HUES48 (cell line): ENCODE measurements around the gene TRPC4AP.

Source experiments
- H3K27ac ChIP-seq: one replicate; pipeline ENCODE4 v1.7.0; 2013; ENCODE audit warnings: low read depth, low read length, inconsistent platforms
- H3K27me3 ChIP-seq: 2 replicates; pipeline ENCODE4 v1.6.1; 2013; ENCODE audit warnings: mild to moderate bottlenecking, low read length; ENCODE audit not compliant: control insufficient read depth, insufficient read depth
- H3K36me3 ChIP-seq: 2 replicates; pipeline ENCODE4 v1.6.1; 2013; ENCODE audit warnings: low read length; ENCODE audit not compliant: control insufficient read depth, insufficient read depth
- H3K4me1 ChIP-seq: 2 replicates; pipeline ENCODE4 v1.6.1; 2013; ENCODE audit warnings: mild to moderate bottlenecking, low read length; ENCODE audit not compliant: control insufficient read depth, insufficient read depth
- H3K4me3 ChIP-seq: 2 replicates; pipeline ENCODE4 v1.5.1; 2013; ENCODE audit warnings: mild to moderate bottlenecking, low read depth, low read length
- H3K9ac ChIP-seq: 2 replicates; pipeline ENCODE4 v1.6.1; 2013; ENCODE audit warnings: mild to moderate bottlenecking, low read depth, low read length, moderate library complexity
- H3K9me3 ChIP-seq: 2 replicates; pipeline ENCODE4 v1.6.1; 2013; ENCODE audit warnings: low read length; ENCODE audit not compliant: control insufficient read depth, insufficient read depth

Gene TRPC4AP

DNA sequence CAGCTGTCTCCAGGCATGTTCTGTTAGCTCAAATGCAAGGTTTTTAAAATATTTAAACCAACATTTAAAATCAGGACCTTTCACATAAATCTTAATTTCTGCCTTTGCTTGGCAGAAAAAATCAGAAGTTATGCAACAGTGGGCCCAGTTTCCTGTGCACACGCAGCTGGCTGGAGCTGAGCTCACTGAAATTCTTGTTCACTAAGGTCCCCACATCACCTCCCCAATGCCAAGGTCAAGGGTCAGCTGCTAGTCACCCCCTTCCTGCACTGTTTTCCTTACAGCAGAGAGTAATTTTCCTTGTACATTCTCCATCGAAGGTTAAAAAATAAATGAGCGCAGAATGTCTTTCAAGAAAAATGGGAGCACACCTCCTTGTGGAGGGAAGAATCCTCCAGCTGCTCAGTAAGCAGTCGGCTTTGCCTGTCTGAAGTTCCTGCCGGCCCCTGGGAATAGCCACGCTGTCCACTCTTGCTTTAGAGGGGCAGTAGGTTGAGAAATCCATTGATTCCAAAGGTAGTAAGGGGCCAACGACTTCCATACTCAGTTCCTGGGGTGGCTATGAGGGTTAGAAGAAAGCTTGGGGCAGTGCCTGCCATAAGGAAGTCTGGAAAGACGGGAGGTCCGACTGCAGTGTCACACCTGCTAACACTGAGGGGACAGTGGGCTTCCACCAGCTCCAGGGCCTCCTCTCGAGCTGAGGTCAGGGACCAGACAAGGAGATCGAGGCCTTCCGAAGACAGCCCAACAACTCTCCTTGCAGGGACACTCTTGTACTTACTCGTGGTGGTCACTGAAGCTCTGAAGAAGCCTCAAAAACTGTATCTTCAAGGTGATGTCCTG lies 80.2 kb downstream of the TRPC4AP start:
- H3K9ac ChIP-seq = no peak overlapping the region
- H3K27me3 ChIP-seq = no peaks in the 10 kb centered on the region
- no peak overlapping the region for H3K4me3 ChIP-seq
- peaks cover 95% of the 10 kb centered on the region for H3K36me3 ChIP-seq
- no peak overlapping the region for H3K27ac ChIP-seq
- no peaks in the 10 kb centered on the region for H3K9me3 ChIP-seq
- no peaks in the 10 kb centered on the region for H3K4me1 ChIP-seq

- Histone ChIP-seq H3K27me3 (no peaks in the 10 kb centered on the region), H3K36me3 (peaks cover 96% of the 10 kb centered on the region), H3K4me3 (no peak overlapping the region), H3K9me3 (no peaks in the 10 kb centered on the region), H3K9ac (no peak overlapping the region), H3K4me1 (no peaks in the 10 kb centered on the region), H3K27ac (no peak overlapping the region)
Observed at GRCh38 chr20:35011589-35012226, 80.9 kb downstream of the TRPC4AP start.

- Histone ChIP-seq H3K27ac (no peak overlapping the region), H3K36me3 (peaks cover 96% of the 10 kb centered on the region), H3K9me3 (no peaks in the 10 kb centered on the region), H3K27me3 (no peaks in the 10 kb centered on the region), H3K4me1 (no peaks in the 10 kb centered on the region), H3K9ac (no peak overlapping the region), H3K4me3 (no peak overlapping the region)
Observed at GRCh38 chr20:35010405-35011192, 82.0 kb downstream of the TRPC4AP start.

DNA sequence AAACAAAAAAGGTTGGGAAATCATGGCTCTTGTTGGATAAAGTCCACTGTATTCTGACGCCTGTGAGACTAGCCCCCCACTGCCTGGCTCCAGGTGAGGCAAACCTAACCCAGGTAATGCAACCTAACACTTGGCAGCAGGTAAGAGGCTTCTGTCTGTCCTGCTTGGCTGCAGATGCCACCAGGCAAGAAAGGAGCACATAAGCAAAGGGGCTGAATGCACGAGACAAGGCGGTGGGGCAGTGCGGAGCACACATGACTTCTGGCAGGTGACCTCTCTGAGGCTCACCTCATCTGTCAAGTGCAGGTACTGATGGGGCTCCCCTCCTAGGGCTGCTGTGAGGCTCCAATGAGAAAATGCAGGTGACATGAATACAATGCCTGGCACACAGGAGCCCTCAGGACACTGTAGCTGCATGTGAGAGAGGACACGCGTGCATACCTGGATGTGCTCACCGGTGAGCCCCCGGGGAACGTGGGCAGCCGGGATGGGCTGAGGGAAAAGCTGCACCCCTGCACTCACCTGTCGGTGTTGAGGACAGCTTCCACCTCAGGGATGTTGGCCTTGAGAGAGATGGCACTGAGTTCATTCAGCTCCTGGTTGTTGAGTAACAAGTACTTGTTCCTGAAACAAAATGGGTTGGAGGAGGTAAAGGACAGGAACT lies 82.8 kb downstream of the TRPC4AP start:
- Histone ChIP-seq H3K4me1 (no peaks in the 10 kb centered on the region), H3K36me3 (peaks cover 96% of the 10 kb centered on the region), H3K27me3 (no peaks in the 10 kb centered on the region), H3K9ac (no peak overlapping the region), H3K27ac (no peak overlapping the region), H3K4me3 (no peak overlapping the region), H3K9me3 (no peaks in the 10 kb centered on the region)

DNA sequence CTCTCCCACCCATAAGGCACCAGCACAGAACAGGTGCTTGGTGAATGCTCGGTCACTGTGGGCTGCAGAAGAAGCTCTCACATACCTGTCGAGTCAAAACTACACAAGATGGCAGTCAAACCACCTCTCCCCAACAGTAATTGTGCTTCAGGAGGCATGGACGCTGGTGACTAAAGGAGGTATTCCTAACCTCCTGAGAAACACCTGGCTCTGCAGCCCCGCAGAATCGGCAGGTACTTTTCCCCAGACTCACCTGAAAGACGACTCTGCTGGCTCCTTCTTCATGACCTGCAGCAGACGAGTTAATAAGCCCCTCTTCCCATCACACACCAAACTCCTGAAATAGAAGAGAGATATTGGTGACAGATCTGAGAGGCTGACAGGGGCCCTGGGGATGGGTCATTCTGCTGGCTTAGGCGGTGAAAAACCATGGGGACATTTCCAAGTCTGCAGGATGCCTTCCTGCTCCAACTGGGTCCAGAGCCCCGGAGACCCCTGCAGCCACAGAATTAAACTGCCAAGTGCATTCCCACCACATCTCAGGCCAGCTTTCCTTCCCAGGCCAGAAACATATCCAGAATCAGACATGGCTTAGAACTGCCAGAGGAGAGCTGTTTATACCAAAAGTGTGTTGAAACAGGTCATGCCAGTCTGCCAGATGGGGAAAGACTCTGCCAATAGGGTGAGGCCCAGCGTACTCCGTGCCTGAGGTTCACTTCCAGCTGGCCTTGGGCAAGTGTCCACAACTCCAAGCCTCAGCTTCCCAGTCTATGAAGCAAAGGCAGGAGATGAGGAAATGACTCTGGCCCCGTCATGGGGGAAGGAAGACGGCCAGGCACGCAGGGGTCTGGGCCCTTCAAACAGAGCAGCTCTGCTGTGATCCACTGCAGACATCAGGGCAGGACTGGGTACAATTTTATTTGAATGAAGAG lies 83.9 kb downstream of the TRPC4AP start:
- Histone ChIP-seq H3K27ac (no peak overlapping the region), H3K4me3 (no peak overlapping the region), H3K27me3 (no peaks in the 10 kb centered on the region), H3K9ac (no peak overlapping the region), H3K36me3 (peaks cover 97% of the 10 kb centered on the region), H3K9me3 (no peaks in the 10 kb centered on the region), H3K4me1 (no peaks in the 10 kb centered on the region)

GRCh38 chr20:35007891-35008290 lies 84.7 kb downstream of the TRPC4AP start:
- Histone ChIP-seq H3K27ac (no peak overlapping the region), H3K4me1 (no peaks in the 10 kb centered on the region), H3K27me3 (no peaks in the 10 kb centered on the region), H3K9me3 (no peaks in the 10 kb centered on the region), H3K4me3 (no peak overlapping the region), H3K36me3 (peaks cover 99% of the 10 kb centered on the region), H3K9ac (no peak overlapping the region)

- H3K27ac ChIP-seq = no peak overlapping the region
- no peak overlapping the region for H3K4me3 ChIP-seq
- H3K9ac ChIP-seq = no peak overlapping the region
- no peaks in the 10 kb centered on the region for H3K9me3 ChIP-seq
- no peaks in the 10 kb centered on the region for H3K4me1 ChIP-seq
- H3K27me3 ChIP-seq = no peaks in the 10 kb centered on the region
- peaks cover 99% of the 10 kb centered on the region for H3K36me3 ChIP-seq
Observed at GRCh38 chr20:35007413-35007812, 85.2 kb downstream of the TRPC4AP start.

- no peaks in the 10 kb centered on the region for H3K27me3 ChIP-seq
- no peaks in the 10 kb centered on the region for H3K4me1 ChIP-seq
- H3K36me3 ChIP-seq = peaks cover 98% of the 10 kb centered on the region
- no peaks in the 10 kb centered on the region for H3K9me3 ChIP-seq
- H3K9ac ChIP-seq = no peak overlapping the region
- no peak overlapping the region for H3K27ac ChIP-seq
- H3K4me3 ChIP-seq = no peak overlapping the region
Observed at GRCh38 chr20:35006531-35006971, 86.1 kb downstream of the TRPC4AP start.

DNA sequence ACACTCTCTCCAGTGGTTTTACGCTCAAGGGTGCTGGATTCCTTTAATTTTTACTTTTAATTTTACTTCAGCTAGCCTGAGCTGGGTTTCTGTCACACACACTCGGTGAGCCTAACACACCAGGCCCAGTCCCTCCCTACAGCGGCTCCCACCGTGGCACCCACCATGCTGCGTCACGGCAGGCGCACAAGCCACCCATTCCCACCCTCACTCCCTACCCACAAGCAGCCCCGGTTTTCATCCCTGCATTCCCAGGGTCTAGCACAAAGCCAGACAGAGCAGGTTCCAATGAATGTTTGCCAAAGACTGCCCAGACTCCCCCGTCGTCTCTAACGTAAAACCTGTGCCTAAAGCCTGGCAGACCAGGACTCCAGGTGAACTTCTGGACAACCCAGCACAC lies 86.6 kb downstream of the TRPC4AP start:
- peaks cover 98% of the 10 kb centered on the region for H3K36me3 ChIP-seq
- no peaks in the 10 kb centered on the region for H3K27me3 ChIP-seq
- H3K4me3 ChIP-seq = no peak overlapping the region
- no peaks in the 10 kb centered on the region for H3K9me3 ChIP-seq
- H3K9ac ChIP-seq = no peak overlapping the region
- no peak overlapping the region for H3K27ac ChIP-seq
- no peaks in the 10 kb centered on the region for H3K4me1 ChIP-seq

GRCh38 chr20:35005463-35005961 lies 87.1 kb downstream of the TRPC4AP start:
- Histone ChIP-seq H3K36me3 (peaks cover 99% of the 10 kb centered on the region), H3K27me3 (no peaks in the 10 kb centered on the region), H3K9ac (no peak overlapping the region), H3K27ac (no peak overlapping the region), H3K9me3 (no peaks in the 10 kb centered on the region), H3K4me3 (no peak overlapping the region), H3K4me1 (no peaks in the 10 kb centered on the region)
